Effector memory CD8-positive, alpha-beta T cell (primary cell): Measurements from ENCODE around the gene DENND2A.
"Not testable (repeated sequence)": the region's sequence is repeated elsewhere in the genome, so short reads cannot be mapped to it uniquely, and the experiment has no call there.

Source experiments
- ATAC-seq: fragments of 150-1000 bp; cut with Tn5 transposase; replicated peaks from 2 replicates; pipeline ENCODE4 v1.10.0; 2021; ENCODE audit warnings: mild to moderate bottlenecking, moderate library complexity
- DNase-seq, 3 experiments: peaks; one replicate each; pipeline ENCODE4 v3.0.0; 2021
- H3K27ac Mint-ChIP-seq, 2 donors: one replicate each; pipeline ENCODE4 v1.8.0; 2022; ENCODE audit warnings: mild to moderate bottlenecking in 2 of 2, mixed read lengths in 2 of 2, moderate library complexity in 2 of 2
- H3K27me3 Mint-ChIP-seq, 2 donors: one replicate each; pipeline ENCODE4 v1.8.0; 2022; ENCODE audit warnings: mixed read lengths in 2 of 2
- H3K36me3 Mint-ChIP-seq: one replicate; pipeline ENCODE4 v1.8.0; 2022; ENCODE audit warnings: mild to moderate bottlenecking, moderate library complexity, mixed read lengths; ENCODE audit not compliant: insufficient read depth
- H3K4me1 Mint-ChIP-seq, 2 donors: one replicate each; pipeline ENCODE4 v1.8.0; 2022; ENCODE audit warnings: low read depth in 2 of 2, mixed read lengths in 2 of 2
- H3K4me3 Mint-ChIP-seq, 2 donors: one replicate each; pipeline ENCODE4 v1.8.0; 2022; ENCODE audit warnings: mild to moderate bottlenecking in 2 of 2, mixed read lengths in 2 of 2, moderate library complexity in 2 of 2
- H3K9me3 Mint-ChIP-seq, 2 donors: one replicate each; pipeline ENCODE4 v1.8.0; 2022; ENCODE audit warnings: mixed read lengths in 2 of 2

Gene DENND2A

DNA sequence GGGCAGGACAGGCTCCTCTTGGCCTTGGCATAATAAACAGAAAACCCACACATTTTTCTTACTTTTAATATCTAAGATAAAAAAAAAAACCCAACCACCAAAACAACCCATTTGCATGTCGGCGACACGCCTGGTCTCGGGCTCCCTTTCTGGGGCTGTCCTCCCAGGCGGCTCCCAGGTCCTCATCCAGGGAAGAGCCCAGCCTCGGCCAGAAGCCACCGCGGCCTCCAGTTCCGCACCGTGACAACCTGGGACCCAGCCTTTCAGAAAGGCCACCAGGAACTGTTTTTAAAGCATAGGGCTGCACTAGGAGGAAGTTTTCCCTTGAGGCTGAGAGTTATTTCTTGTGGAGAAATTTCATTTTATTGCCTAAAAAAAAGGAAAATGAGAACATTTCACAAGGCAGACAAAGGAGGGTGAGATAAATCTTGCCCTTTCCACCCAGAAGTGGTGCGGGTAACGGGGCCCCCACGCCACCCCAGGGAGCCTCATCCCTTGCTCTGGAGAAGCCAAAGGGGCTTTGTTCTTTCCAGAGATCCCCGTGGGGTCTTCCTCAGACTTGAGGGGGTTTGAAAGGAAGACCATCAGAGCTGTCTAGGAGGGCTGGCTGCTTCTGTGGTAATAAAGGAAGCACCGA lies 122.1 kb downstream of the DENND2A start:
- Mint-ChIP-seq H3K9me3 (no peaks in the 10 kb centered on the region), H3K4me3 (no peak overlapping the region), H3K4me1 (peaks cover 5% of the 10 kb centered on the region in 2 donors), H3K36me3 (no peaks in the 10 kb centered on the region), H3K27me3 (peaks cover 7 to 33% of the 10 kb centered on the region in 2 donors), H3K27ac (no peak overlapping the region)
- no peak for DNase-seq
- no peak for ATAC-seq

DNA sequence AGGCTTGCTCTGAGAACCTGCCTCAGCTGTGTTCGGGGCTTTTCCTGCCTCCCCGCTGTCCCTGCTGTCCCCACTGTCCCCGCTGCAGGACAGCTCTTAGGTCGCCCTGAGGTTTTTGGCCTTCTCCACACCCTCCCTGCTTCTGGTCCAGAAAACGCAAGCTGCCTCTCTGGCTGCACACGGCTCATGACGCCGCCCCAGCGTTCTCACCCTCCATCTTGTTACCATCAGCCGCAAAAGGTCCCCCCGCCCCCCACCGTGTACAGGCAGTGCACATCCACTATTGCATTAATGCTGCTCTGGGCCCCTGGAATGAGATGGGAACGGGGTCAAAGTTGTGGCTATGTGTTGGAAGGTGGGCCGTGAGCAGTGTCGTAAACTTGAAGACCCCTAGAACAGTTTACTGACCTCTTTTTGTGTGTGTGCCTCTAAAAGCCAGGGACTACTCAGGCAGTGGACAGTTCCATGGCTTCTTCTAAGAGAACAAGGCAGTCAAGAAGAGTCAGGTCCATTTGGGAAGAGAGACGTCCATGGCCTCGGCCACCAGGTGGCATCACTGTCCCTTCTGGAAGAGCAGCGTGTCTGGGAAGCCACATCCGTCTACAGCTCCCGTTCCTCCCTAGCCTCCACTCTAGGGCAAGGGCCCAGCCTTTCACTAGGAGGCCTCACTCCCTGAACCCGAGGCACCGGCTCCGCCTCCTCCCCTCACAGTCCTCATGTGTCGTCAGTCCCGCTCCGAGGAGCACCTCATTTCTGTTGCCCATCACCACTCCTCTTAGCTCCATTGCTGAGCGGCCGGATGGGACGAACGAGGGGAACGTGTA lies 122.9 kb downstream of the DENND2A start:
- Mint-ChIP-seq H3K27me3 (peaks cover 7 to 33% of the 10 kb centered on the region in 2 donors), H3K4me3 (no peak overlapping the region), H3K36me3 (no peaks in the 10 kb centered on the region), H3K9me3 (no peaks in the 10 kb centered on the region), H3K4me1 (peaks cover 5% of the 10 kb centered on the region in 2 donors), H3K27ac (peak overlapping the region in 1 of 2 donors; percentile 26)
- ATAC-seq: peak; percentile 48
- peak; percentile 36 to 53 (median 40) for DNase-seq

DNA sequence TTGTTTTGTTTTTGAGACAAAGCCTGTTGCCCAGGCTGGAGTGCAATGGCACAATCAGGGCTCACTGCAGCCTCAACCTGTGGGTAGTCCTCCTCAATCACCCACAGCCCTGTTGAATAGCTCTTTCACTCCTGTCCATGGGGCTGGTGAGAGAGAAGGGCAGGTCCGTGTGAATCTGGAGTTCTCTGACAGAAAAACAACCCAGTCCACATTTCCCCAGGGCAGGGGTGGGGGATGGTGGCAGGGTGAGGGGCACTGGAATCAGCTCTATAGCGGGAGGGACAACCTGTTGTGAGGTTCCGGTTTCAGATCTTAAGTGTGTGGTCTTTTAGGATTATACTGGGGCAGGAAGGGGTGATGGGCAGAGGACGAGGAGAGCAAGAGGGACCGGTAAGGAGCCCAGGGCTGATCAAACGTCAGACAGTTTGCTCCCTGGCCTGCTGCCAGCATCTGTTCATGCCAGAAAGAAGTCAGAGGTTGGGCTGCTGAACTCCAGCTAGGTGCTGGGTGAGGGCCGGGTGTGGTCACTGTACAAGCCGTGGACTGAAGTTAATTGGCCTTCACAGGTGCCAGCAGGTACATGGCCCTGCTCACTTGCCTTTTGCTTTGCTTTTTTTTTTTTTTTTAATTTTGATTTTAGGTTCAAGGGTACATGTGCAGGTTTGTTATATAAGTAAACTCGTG lies 128.2 kb downstream of the DENND2A start:
- no peaks in the 10 kb centered on the region for H3K36me3 Mint-ChIP-seq

DNA sequence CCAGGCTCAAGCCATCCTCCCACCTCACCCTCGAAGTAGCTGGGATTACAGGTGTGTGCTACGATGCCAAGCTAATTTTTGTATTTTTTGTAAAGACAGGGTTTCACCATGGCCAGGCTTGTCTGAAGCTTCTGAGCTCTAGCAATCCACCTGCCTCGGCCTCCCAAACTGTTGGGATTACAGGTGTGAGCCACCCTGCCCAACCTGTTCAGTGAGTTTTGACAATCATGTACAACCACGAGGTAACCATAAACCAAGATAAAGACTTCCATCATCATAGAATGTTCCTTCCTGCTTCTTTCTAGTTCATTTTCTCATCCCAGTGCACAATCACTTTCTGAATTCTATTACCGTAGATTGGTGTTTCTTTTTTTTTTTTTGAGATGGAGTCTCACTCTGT lies 130.8 kb downstream of the DENND2A start:
- Mint-ChIP-seq H3K27ac (no peak overlapping the region), H3K4me3 (no peak overlapping the region), H3K9me3 (no peaks in the 10 kb centered on the region), H3K4me1 (peaks cover 0 to 3% of the 10 kb centered on the region in 2 donors), H3K27me3 (peaks cover 0 to 8% of the 10 kb centered on the region in 2 donors), H3K36me3 (no peaks in the 10 kb centered on the region)
- DNase-seq (no peak), ATAC-seq (no peak)

More for the DNA sequence above, 128.2 kb downstream of the DENND2A start:
- DNase-seq (no peak), ATAC-seq (no peak)
- Mint-ChIP-seq H3K4me1 (peaks cover 0 to 3% of the 10 kb centered on the region in 2 donors), H3K9me3 (no peaks in the 10 kb centered on the region), H3K27me3 (peaks cover under 1 to 26% of the 10 kb centered on the region in 2 donors), H3K27ac (no peak overlapping the region), H3K4me3 (no peak overlapping the region)

DNA sequence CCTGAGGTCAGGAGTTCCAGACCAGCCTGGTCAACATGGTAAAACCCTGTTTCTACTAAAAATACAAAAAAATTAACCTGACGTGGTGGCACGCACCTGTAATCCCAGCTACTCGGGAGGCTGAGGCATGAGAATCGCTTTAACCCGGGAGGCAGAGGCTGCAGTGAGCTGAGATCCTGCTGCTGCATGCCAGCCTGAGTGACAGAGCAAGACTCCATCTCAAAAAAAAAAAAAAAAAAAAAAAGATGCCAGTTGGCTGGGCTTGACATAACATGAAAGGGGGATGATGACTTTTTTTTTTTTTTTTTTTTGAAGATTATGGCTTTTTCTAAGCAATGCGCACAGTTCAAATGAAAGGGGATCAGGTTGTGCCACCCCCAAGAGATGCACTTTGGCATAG lies 133.1 kb downstream of the DENND2A start:
- not testable (repeated sequence) for ATAC-seq, H3K36me3 Mint-ChIP-seq, H3K27ac Mint-ChIP-seq

DNA sequence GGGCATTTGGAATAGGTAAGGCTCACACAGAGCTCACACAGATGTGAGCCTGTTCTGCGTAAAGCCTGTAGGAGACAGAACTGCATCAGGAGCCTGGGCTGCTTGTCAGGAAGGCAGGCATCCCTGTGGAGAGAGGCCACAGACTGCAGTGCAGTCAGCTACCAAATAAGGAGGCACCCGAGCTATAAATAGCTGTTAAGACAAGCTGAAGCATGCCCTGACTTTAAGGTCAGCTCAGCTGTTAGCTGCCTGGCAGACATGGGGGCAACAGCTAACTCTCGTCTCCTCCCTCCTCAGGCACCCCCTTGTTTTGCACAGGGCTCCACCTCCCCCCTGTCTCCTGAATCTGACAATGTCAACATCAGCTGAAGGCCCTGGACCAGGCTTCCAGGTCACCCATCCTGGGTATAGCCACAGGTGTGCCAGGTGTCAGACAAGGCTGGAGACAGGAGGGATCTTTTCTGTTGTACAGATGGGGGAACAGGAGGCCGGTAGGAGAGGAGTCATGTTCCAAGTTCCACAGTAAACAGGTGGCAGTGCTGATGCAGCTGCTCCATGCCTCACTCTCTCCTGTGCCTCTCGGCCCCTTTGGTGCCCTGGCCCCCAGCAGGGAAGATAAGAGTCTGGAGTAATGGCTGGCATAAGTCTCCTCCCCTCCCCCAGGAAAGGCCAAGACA lies 133.7 kb downstream of the DENND2A start:
- no peaks in the 10 kb centered on the region for H3K4me1 Mint-ChIP-seq

More for the DNA sequence above, 133.1 kb downstream of the DENND2A start:
- H3K4me1 Mint-ChIP-seq, H3K27me3 Mint-ChIP-seq, H3K9me3 Mint-ChIP-seq, DNase-seq, H3K4me3 Mint-ChIP-seq: not testable (repeated sequence)

DNA sequence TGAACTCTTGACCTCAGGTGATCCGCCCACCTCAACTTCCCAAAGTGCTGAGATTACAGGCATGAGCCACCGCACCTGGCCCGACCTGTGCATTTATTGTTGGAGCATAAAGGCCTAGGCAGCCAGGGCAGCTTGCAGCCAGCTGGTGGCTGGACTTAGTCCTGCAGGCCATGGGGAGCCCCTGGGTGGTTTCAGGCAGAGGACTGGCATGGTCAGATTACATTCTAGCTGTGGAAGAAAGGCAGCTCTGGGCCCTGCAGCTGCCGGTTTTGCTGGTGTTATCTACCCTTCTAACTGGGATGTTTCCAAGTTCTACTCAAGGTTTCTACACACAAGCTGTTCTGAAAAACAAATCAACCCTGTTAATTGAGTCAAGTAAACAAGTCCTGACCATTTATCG lies 138.6 kb downstream of the DENND2A start:
- no peak overlapping the region for H3K4me3 Mint-ChIP-seq
- no peaks in the 10 kb centered on the region for H3K36me3 Mint-ChIP-seq
- no peaks in the 10 kb centered on the region for H3K9me3 Mint-ChIP-seq
- H3K4me1 Mint-ChIP-seq: no peaks in the 10 kb centered on the region
- DNase-seq (no peak), ATAC-seq (no peak)
- no peaks in the 10 kb centered on the region for H3K27me3 Mint-ChIP-seq
- H3K27ac Mint-ChIP-seq: no peak overlapping the region

More for the DNA sequence above, 133.7 kb downstream of the DENND2A start:
- ATAC-seq (no peak), DNase-seq (no peak)
- no peaks in the 10 kb centered on the region for H3K36me3 Mint-ChIP-seq
- no peaks in the 10 kb centered on the region for H3K27me3 Mint-ChIP-seq
- H3K27ac Mint-ChIP-seq: no peak overlapping the region
- no peaks in the 10 kb centered on the region for H3K9me3 Mint-ChIP-seq
- H3K4me3 Mint-ChIP-seq: no peak overlapping the region

DNA sequence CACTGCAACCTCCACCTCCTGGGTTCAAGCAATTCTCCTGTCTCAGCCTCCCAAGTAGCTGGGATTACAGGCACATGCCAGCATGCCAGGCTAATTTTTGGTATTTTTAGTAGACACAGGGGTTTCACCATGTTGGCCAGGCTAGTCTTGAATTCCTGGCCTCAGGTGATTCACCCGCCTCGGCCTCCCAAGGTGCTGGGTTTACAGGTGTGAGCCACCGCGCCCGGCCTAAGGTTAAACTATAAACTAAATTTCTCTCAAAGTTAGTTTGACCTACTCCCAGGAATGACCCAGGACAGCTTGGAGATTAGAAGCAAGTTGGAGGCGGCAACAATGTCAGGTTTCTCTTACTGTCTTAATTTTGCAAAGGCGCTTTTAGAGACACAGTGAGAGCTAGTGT lies 142.8 kb downstream of the DENND2A start:
- H3K4me3 Mint-ChIP-seq, H3K27ac Mint-ChIP-seq, DNase-seq, H3K4me1 Mint-ChIP-seq, ATAC-seq, H3K36me3 Mint-ChIP-seq, H3K9me3 Mint-ChIP-seq, H3K27me3 Mint-ChIP-seq: not testable (repeated sequence)

DNA sequence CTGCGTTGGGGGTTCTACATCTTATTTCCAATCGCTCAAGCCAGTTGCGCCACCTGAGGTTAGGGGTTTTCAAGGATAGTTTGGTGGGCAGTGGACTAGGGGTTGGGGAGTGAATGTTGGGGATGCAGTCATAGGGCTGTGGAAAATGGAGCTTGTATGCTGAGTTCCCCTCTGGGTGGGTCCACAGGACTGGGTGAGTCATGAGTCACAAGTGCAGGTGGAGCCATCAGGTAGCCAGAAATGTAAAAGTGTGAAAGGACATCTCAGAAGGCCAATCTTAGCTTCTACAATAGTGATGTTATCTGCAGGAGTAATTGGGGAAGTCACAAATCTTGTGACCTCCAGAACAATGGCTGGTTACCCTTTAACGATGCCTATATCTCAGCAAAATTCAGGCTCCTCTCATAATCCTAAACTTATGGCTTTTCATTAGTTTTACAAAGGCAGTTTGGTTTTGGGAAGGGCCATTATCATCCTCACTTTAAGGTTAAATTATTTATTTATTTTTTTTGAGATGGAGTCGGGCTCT lies 143.3 kb downstream of the DENND2A start:
- H3K36me3 Mint-ChIP-seq: no peaks in the 10 kb centered on the region
- H3K4me1 Mint-ChIP-seq: no peaks in the 10 kb centered on the region
- H3K4me3 Mint-ChIP-seq: no peak overlapping the region
- no peak for DNase-seq
- no peaks in the 10 kb centered on the region for H3K27me3 Mint-ChIP-seq
- ATAC-seq: no peak
- H3K9me3 Mint-ChIP-seq: no peaks in the 10 kb centered on the region
- H3K27ac Mint-ChIP-seq: no peak overlapping the region

DNA sequence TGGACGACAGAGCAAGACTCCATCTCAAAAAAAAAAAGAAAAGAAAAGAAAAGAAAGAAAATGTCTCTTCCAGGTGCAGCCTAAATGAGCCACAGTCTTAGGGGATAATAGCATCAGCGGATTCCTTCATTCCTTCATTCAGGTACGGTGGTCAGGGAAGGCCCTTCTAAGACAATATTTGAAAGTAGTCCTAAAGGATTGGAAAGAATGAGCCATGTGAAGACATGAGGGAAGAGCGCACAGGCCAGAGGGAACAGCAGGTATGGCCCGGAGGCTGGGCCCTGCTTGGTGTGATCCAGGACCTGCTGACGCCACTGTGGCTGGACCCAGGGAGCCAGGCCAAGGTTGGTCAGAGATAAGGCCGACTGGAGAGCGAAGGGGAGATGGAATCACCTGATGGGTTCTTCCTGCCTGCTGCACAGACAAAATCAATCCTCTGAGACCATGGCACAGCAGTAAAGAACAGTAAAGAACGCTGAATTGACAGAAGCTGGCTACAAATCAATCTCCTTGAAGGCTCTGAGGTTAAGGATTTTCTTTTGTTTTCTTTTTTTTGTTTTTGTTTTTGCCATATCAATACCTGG lies 145.0 kb downstream of the DENND2A start:
- Mint-ChIP-seq H3K4me3 (no peak overlapping the region), H3K9me3 (no peaks in the 10 kb centered on the region), H3K4me1 (no peaks in the 10 kb centered on the region), H3K27me3 (no peaks in the 10 kb centered on the region), H3K36me3 (no peaks in the 10 kb centered on the region), H3K27ac (no peak overlapping the region)
- ATAC-seq (no peak), DNase-seq (no peak)

DNA sequence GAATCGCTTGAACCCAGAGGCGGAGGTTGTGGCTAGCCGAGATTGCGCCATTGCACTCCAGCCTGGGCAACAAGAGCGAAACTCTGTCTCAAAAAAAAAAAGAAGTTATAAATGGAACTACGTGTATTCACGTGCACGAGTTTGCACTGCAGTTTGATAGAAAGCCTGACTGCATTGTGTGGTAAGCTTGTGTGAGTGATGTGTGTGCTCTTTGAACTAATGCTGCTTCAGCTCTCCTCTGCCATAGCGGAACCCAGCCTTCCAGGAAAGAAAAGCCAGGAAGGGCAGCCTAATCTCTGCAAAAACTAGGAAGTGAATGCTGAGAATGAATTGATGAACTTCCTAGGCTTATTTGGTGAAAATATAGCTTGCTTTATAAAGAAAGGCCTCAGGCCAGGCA lies 145.7 kb downstream of the DENND2A start:
- Mint-ChIP-seq H3K9me3 (no peaks in the 10 kb centered on the region), H3K27me3 (no peaks in the 10 kb centered on the region), H3K4me1 (no peaks in the 10 kb centered on the region), H3K4me3 (no peak overlapping the region), H3K27ac (no peak overlapping the region), H3K36me3 (no peaks in the 10 kb centered on the region)
- no peak for ATAC-seq
- DNase-seq: no peak

DNA sequence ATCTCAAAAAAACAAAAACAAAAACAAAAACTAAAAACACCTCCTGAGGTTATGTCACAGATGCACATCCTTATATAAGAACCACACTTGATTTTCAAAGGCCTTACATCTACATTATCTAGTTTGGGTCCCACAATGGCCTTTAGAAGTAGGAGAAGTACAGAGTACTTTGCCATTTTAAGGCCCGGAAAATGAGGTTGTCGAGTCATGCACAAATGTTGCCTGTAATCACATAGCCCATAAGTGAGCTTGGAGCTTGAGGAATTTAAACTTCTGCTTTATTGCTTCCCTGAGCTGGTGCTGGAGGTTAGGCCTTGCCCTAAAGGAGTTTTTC lies 151.6 kb downstream of the DENND2A start:
- Mint-ChIP-seq H3K4me1 (no peaks in the 10 kb centered on the region), H3K27me3 (no peaks in the 10 kb centered on the region), H3K36me3 (peaks cover 3% of the 10 kb centered on the region), H3K9me3 (no peaks in the 10 kb centered on the region), H3K27ac (no peak overlapping the region), H3K4me3 (no peak overlapping the region)
- no peak for ATAC-seq
- no peak for DNase-seq
